K562 (cell line): ENCODE results near the gene GRM5. TPM values are rescaled to one million over a fixed set of nuclear protein-coding genes. Genes with fewer than 3 reads are reported as not detected.

Experiments
- ATAC-seq: fragments of 200-7000 bp; cut with Tn5 transposase; 3 replicates; pipeline ENCODE4 v1.9.1; 2020; ENCODE audit warnings: moderate library complexity
- BruUV-seq: library from RNA; stranded (reverse); fragments of 400-500 nt; replicated peaks from 2 replicates; lab custom pipeline; 2021; lab: Mats Ljungman, UMichigan
- CTCF ChIA-PET: fragments of 300-600 bp; formaldehyde crosslinking; extraction: SDS; loops from one replicate; lab custom pipeline; 2021; ENCODE audit warnings: low intra/inter-chr PET ratio; lab: Yijun Ruan, JAX
- POLR2A ChIA-PET: fragments of 300-600, 350-650 bp; sonication (Branson Sonifier 250); formaldehyde crosslinking; extraction: SDS; loops from one replicate; lab custom pipeline; 2021; ENCODE audit warnings: antibody characterized with exemption, inconsistent platforms; lab: Yijun Ruan, JAX
- DNase-seq, 4 experiments: peaks; one replicate each; pipeline versions ENCODE4 v3.0.0 to v3.0.0-alpha.2; 2011 to 2018; ENCODE audit warnings: low spot score in 3 of 4, mixed read lengths in 3 of 4; ENCODE audit errors: extremely low read depth in 1 of 4
- FAIRE-seq: peaks from 2 replicates; lab custom pipeline; 2011; peaks lifted over from hg19 to GRCh38; lab: Jason Lieb, UNC
- H2AFZ ChIP-seq: 2 replicates; pipeline ENCODE4 v1.6.0; 2011; ENCODE audit warnings: low read depth, low read length, control low read depth, inconsistent platforms
- H3K27ac ChIP-seq: fragments of 200-600 bp; 3 replicates; pipeline ENCODE4 v1.8.0; 2011; ENCODE audit warnings: low read depth, mild to moderate bottlenecking, control low read depth, inconsistent platforms, low read length, moderate library complexity, mixed read lengths; ENCODE audit errors: extremely low read depth
- H3K27me3 ChIP-seq, 2 experiments: fragments of 300-600 bp in 1 of 2; 2 replicates in 1 of 2; 3 replicates in 1 of 2; pipeline versions ENCODE4 v1.6.0 to v1.8.0; 2011; ENCODE audit warnings: inconsistent platforms in 2 of 2, low read length in 2 of 2, mild to moderate bottlenecking in 1 of 2, mixed read lengths in 1 of 2, moderate library complexity in 1 of 2; ENCODE audit not compliant: control insufficient read depth in 2 of 2, insufficient read depth in 2 of 2
- H3K36me3 ChIP-seq: fragments of 300-600 bp; 3 replicates; pipeline ENCODE4 v1.8.0; 2011; ENCODE audit warnings: mild to moderate bottlenecking, low read length, inconsistent platforms; ENCODE audit not compliant: control insufficient read depth, insufficient read depth
- H3K4me1 ChIP-seq, 2 experiments: fragments of 200-600 bp in 1 of 2; replicated peaks in 1 of 2; 2 replicates in 1 of 2; 3 replicates in 1 of 2; pipeline versions ENCODE4 v1.5.1 to v1.8.0; 2011; ENCODE audit warnings: inconsistent platforms in 2 of 2, low read length in 2 of 2, mild to moderate bottlenecking in 1 of 2, mixed read lengths in 1 of 2, moderate library complexity in 1 of 2; ENCODE audit not compliant: control insufficient read depth in 2 of 2, insufficient read depth in 2 of 2
- H3K4me2 ChIP-seq: 2 replicates; pipeline ENCODE4 v1.6.1; 2011; ENCODE audit warnings: low read length, control low read depth, inconsistent platforms, mixed read lengths; ENCODE audit not compliant: insufficient read depth
- H3K4me3 ChIP-seq: fragments of 200-600 bp; sonication (generic), shearing (Covaris generic); 2 replicates; pipeline ENCODE4 v1.5.1; 2016; ENCODE audit warnings: control low read depth, inconsistent platforms
- H3K79me2 ChIP-seq: fragments of 200-600 bp; 3 replicates; pipeline ENCODE4 v1.8.0; 2011; ENCODE audit warnings: low read length, inconsistent platforms; ENCODE audit not compliant: control insufficient read depth, insufficient read depth
- H3K9ac ChIP-seq, 2 experiments: 2 replicates each; pipeline versions ENCODE4 v1.6.0 to v1.6.1; 2011; ENCODE audit warnings: low read depth in 2 of 2, low read length in 2 of 2, control low read depth in 1 of 2, inconsistent platforms in 1 of 2, mild to moderate bottlenecking in 1 of 2, mixed read lengths in 1 of 2; ENCODE audit not compliant: insufficient read depth in 1 of 2
- H3K9me1 ChIP-seq: one replicate; pipeline ENCODE4 v1.6.0; 2011; ENCODE audit warnings: inconsistent platforms, mild to moderate bottlenecking, low read length, moderate library complexity; ENCODE audit not compliant: control insufficient read depth, insufficient read depth
- H3K9me3 ChIP-seq: replicated peaks from 2 replicates; pipeline ENCODE4 v1.5.1; 2011; ENCODE audit warnings: low read depth, low read length, inconsistent platforms; ENCODE audit not compliant: control insufficient read depth, insufficient read depth
- H4K20me1 ChIP-seq: replicated peaks from 2 replicates; pipeline ENCODE4 v1.6.1; 2011; ENCODE audit warnings: low read length, inconsistent platforms, mixed read lengths; ENCODE audit not compliant: control insufficient read depth, insufficient read depth
- BACH1 ChIP-seq: fragments of 200-800 bp; sonication (Bioruptor generic); IDR thresholded peaks from 2 replicates; pipeline ENCODE4 v1.6.1; 2016; ENCODE audit warnings: missing genetic modification characterization, missing compliant biosample characterization
- BCLAF1 ChIP-seq, 2 experiments: fragments of 450-650 bp in 1 of 2; IDR thresholded peaks; 2 replicates each; pipeline ENCODE4 v1.6.1; 2011 to 2017; ENCODE audit warnings: low read depth in 2 of 2, antibody characterized with exemption in 1 of 2, borderline replicate concordance in 1 of 2, low read length in 1 of 2, mild to moderate bottlenecking in 1 of 2, mixed read lengths in 1 of 2; ENCODE audit not compliant: control insufficient read depth in 1 of 2
- C11orf30 ChIP-seq: fragments of 450-650 bp; IDR thresholded peaks from 2 replicates; pipeline ENCODE4 v1.6.1; 2016; ENCODE audit warnings: low read depth, mild to moderate bottlenecking
- CHAMP1 ChIP-seq: fragments of 450-650 bp; IDR thresholded peaks from 2 replicates; pipeline ENCODE4 v1.6.1; 2016; ENCODE audit warnings: mild to moderate bottlenecking
- E2F5 ChIP-seq: sonication (generic); formaldehyde crosslinking; IDR thresholded peaks from 2 replicates; pipeline ENCODE4 v1.8.0; 2022; ENCODE audit warnings: mild to moderate bottlenecking, missing genetic modification reagents
- ELF1 ChIP-seq: fragments of 200-800 bp; sonication (Bioruptor generic); IDR thresholded peaks from 2 replicates; pipeline ENCODE4 v1.6.1; 2016; ENCODE audit warnings: missing genetic modification characterization, missing compliant biosample characterization
- EP400 ChIP-seq: fragments of 450-650 bp; IDR thresholded peaks from 2 replicates; pipeline ENCODE4 v1.6.1; 2017; ENCODE audit warnings: antibody characterized with exemption, mild to moderate bottlenecking, moderate library complexity
- GABPA ChIP-seq: fragments of 200-800 bp; sonication (Bioruptor generic); conservative IDR thresholded peaks from 2 replicates; pipeline ENCODE4 v1.6.1; 2016; ENCODE audit warnings: low read depth, missing genetic modification characterization, missing compliant biosample characterization
- GMEB1 ChIP-seq: fragments of 250-450 bp; sonication (Bioruptor Pico); IDR thresholded peaks from 2 replicates; pipeline ENCODE4 v1.4.0; 2020; ENCODE audit warnings: mild to moderate bottlenecking
- LARP7 ChIP-seq: fragments of 450-650 bp; IDR thresholded peaks from 2 replicates; pipeline ENCODE4 v1.6.1; 2016
- NFXL1 ChIP-seq: fragments of 450-650 bp; formaldehyde crosslinking; IDR thresholded peaks from 2 replicates; pipeline ENCODE4 v1.4.0; 2021; ENCODE audit warnings: mild to moderate bottlenecking
- SETDB1 ChIP-seq: IDR thresholded peaks from one replicate; pipeline ENCODE4 v1.6.1; 2012; ENCODE audit warnings: low read length, control low read depth, inconsistent platforms
- TCF7L2 ChIP-seq: fragments of 150-350 bp; IDR thresholded peaks from 2 replicates; pipeline ENCODE4 v1.6.1; 2016; ENCODE audit warnings: low read depth, mild to moderate bottlenecking, low read length, moderate library complexity
- YBX1 ChIP-seq: fragments of 450-650 bp; IDR thresholded peaks from 2 replicates; pipeline ENCODE4 v1.7.1; 2016; ENCODE audit warnings: mild to moderate bottlenecking
- ZFP36 ChIP-seq: fragments of 150-350 bp; IDR thresholded peaks from 2 replicates; pipeline ENCODE4 v1.6.1; 2018; ENCODE audit warnings: low read length, low read depth; ENCODE audit not compliant: partially characterized antibody
- ZNF347 ChIP-seq: fragments of 450-650 bp; formaldehyde crosslinking; IDR thresholded peaks from 2 replicates; pipeline ENCODE4 v1.4.0; 2020; ENCODE audit warnings: low read depth, mild to moderate bottlenecking, moderate library complexity
- WGBS: fragments of 100-300 bp; shearing (Covaris generic); methylation state at CpG from one replicate; pipeline ENCODE4 v1.1.6; 2016; ENCODE audit warnings: low coverage, mixed read lengths; ENCODE audit not compliant: insufficient coverage; ENCODE audit errors: missing lambda C conversion rate; 5-methylcytosine and 5-hydroxymethylcytosine counted together
- in situ Hi-C: fragments of 300-500 bp; cut with MboI; formaldehyde crosslinking; loops from 4 replicates; pipeline ENCODE4 v1.15.0; 2018; ENCODE audit warnings: inconsistent platforms, mixed read lengths
- intact Hi-C: fragments of 100-400 bp; cut with micrococcal nuclease; formaldehyde crosslinking; loops from 2 replicates; pipeline ENCODE4 v1.14.2; 2022
- polyA plus RNA-seq, 8 experiments: library from polyadenylated mRNA; depleted of rRNA in 4 of 8; stranded (reverse) in 5 of 8; unstranded in 3 of 8; fragments of >200 nt; fragmentation: Nextera tagmentation in 2 of 8; fragmentation: Illumina TruSeq in 1 of 8; extraction: Ambion mirVana in 2 of 8; extraction: Trizol in 1 of 8; gene quantifications; 2 replicates each; pipeline versions ENCODE4 v1.2.1 to v1.2.3, GENCODE V29; 2011 to 2014; ENCODE audit warnings: inconsistent platforms in 1 of 8, missing spikeins in 1 of 8
- total RNA-seq, 7 experiments: library from RNA; depleted of rRNA in 6 of 7; stranded (reverse); fragments of >200 nt in 6 of 7; fragmentation: Illumina TruSeq in 2 of 7; extraction: Trizol in 2 of 7; gene quantifications; 2 replicates each; pipeline versions ENCODE4 v1.2.1 to v1.2.3, GENCODE V29; 2011 to 2021; ENCODE audit warnings: low replicate concordance in 1 of 7

GRM5 gene
- total and polyA plus RNA-seq, 9 of the 15 experiments (the other 6 are each of a cell fraction or from before 2014, with no cell fraction given) = not detected

- no peaks in the 10 kb centered on the region for H3K79me2 ChIP-seq
- H2AFZ ChIP-seq = no peak overlapping the region
- no peak overlapping the region for H3K27ac ChIP-seq
- FAIRE-seq = no peak
- in situ Hi-C loops = no loop called here
- no peaks in the 10 kb centered on the region for H3K4me1 ChIP-seq
- DNase-seq = no peak
- ATAC-seq = no peak
- no TSS peak for BruUV-seq
- 0 out of 2 replicates have a peak, but pooled peaks cover 2% of the 10 kb centered on the region for H3K9me3 ChIP-seq
- no peak for TF ChIP-seq ZFP36
- no peak for TF ChIP-seq BCLAF1 (IDR thresholded peaks at IDR 0.05; ENCODE audit: borderline replicate concordance in 1 of 2, control insufficient read depth in 1 of 2, low read depth in 2 of 2, low read length in 1 of 2)
- no peak for TF ChIP-seq EP400
- no peak for TF ChIP-seq LARP7
- no peak for TF ChIP-seq ZNF347 (CRISPR knock-in tag)
- no peak for TF ChIP-seq NFXL1 (CRISPR knock-in tag)
- no peak for TF ChIP-seq C11orf30
- no peak for TF ChIP-seq YBX1
- no peak for TF ChIP-seq TCF7L2
- no peak for TF ChIP-seq E2F5
- TF ChIP-seq CHAMP1 = no peak
- no peak for TF ChIP-seq BACH1 (tag)
- TF ChIP-seq SETDB1 = no peak
- no peak for TF ChIP-seq GMEB1
- no peak for TF ChIP-seq ELF1
- TF ChIP-seq GABPA = no peak
- intact Hi-C loops = no loop called here
- H3K27me3 ChIP-seq = no peaks in the 10 kb centered on the region
- no peak overlapping the region for H3K4me2 ChIP-seq
- WGBS = 0% methylated on average over 2 of the region's 2 CpGs
- H4K20me1 ChIP-seq = no peaks in the 10 kb centered on the region
- no peak overlapping the region for H3K9ac ChIP-seq
- CTCF ChIA-PET = no interaction called here
- no peaks in the 10 kb centered on the region for H3K9me1 ChIP-seq
- no peaks in the 10 kb centered on the region for H3K36me3 ChIP-seq
- H3K4me3 ChIP-seq = no peak overlapping the region
- POLR2A ChIA-PET = no interaction called here
These were observed 44.4 kb downstream of the GRM5 start for GRCh38 chr11:89021339-89021738.
